ENCODE measurements around the gene DDX25. TPM values are rescaled to one million over a fixed set of nuclear protein-coding genes. Genes with fewer than 3 reads are reported as not detected.
"Not testable (repeated sequence)": the region's sequence is repeated elsewhere in the genome, so short reads cannot be mapped to it uniquely, and the experiment has no call there.

Gene DDX25
- total and polyA plus RNA-seq, 10 of the 15 experiments (the other 5 are each of a cell fraction or from before 2014, with no cell fraction given) = 0.05 TPM; not detected in 9

- H3K9me3 ChIP-seq (replicated peaks; ENCODE audit: control insufficient read depth, insufficient read depth, low read length); FAIRE-seq; POLR2A ChIA-PET; intact Hi-C loops (cut with micrococcal nuclease; ENCODE audit: unreplicated experiment); H3K4me3 ChIP-seq; DNase-seq (ENCODE audit: low read depth, low spot score); BruUV-seq (replicated peaks); CTCF ChIA-PET; H3K4me2 ChIP-seq (ENCODE audit: control insufficient read depth, insufficient read depth); H3K27me3 ChIP-seq (replicated peaks in 1 of 2; ENCODE audit: control insufficient read depth in 2 of 2, insufficient read depth in 2 of 2, low read length in 1 of 2); H3K9ac ChIP-seq (ENCODE audit: control insufficient read depth, insufficient read depth, low read length); H3K4me1 ChIP-seq (ENCODE audit: control insufficient read depth, insufficient read depth, low read length); SMC1A ChIA-PET (ENCODE audit: uncharacterized antibody, unreplicated experiment); H4K20me1 ChIP-seq (ENCODE audit: control insufficient read depth, insufficient read depth); H3K36me3 ChIP-seq (ENCODE audit: control insufficient read depth in 2 of 2, insufficient read depth in 2 of 2, low read length in 1 of 2); in situ Hi-C loops (cut with MboI); H3K27ac ChIP-seq (ENCODE audit: control insufficient read depth, insufficient read depth); H3K79me2 ChIP-seq (ENCODE audit: control insufficient read depth, insufficient read depth, low read length); RAD21 ChIA-PET (ENCODE audit: unreplicated experiment); ATAC-seq; H2AFZ ChIP-seq (ENCODE audit: control insufficient read depth, low read depth, low read length): not testable (repeated sequence)
- WGBS (ENCODE audit: insufficient coverage, insufficient replicate concordance, low lambda C conversion rate, missing lambda C conversion rate) = no CpG with 5 or more reads among the region's 33 CpGs
Measured at GRCh38 chr11:125862786-125863185, 41.5 kb upstream of the DDX25 start.

- H3K27ac ChIP-seq (ENCODE audit: control insufficient read depth, insufficient read depth); H3K79me2 ChIP-seq (ENCODE audit: control insufficient read depth, insufficient read depth, low read length); ATAC-seq; intact Hi-C loops (cut with micrococcal nuclease; ENCODE audit: unreplicated experiment); in situ Hi-C loops (cut with MboI); H3K9ac ChIP-seq (ENCODE audit: control insufficient read depth, insufficient read depth, low read length); DNase-seq (ENCODE audit: low read depth, low spot score); RAD21 ChIA-PET (ENCODE audit: unreplicated experiment); FAIRE-seq; H3K36me3 ChIP-seq (ENCODE audit: control insufficient read depth in 2 of 2, insufficient read depth in 2 of 2, low read length in 1 of 2); POLR2A ChIA-PET; H4K20me1 ChIP-seq (ENCODE audit: control insufficient read depth, insufficient read depth); BruUV-seq (replicated peaks); H3K27me3 ChIP-seq (replicated peaks in 1 of 2; ENCODE audit: control insufficient read depth in 2 of 2, insufficient read depth in 2 of 2, low read length in 1 of 2); SMC1A ChIA-PET (ENCODE audit: uncharacterized antibody, unreplicated experiment); H3K9me3 ChIP-seq (replicated peaks; ENCODE audit: control insufficient read depth, insufficient read depth, low read length); H3K4me1 ChIP-seq (ENCODE audit: control insufficient read depth, insufficient read depth, low read length); CTCF ChIA-PET; H3K4me2 ChIP-seq (ENCODE audit: control insufficient read depth, insufficient read depth); H3K4me3 ChIP-seq; H2AFZ ChIP-seq (ENCODE audit: control insufficient read depth, low read depth, low read length): not testable (repeated sequence)
- 75% methylated on average over 3 of the region's 4 CpGs for WGBS (ENCODE audit: insufficient coverage, insufficient replicate concordance, low lambda C conversion rate, missing lambda C conversion rate)
Measured at GRCh38 chr11:125865354-125865753, 39.0 kb upstream of the DDX25 start.

GRCh38 chr11:125869521-125869920 is 34.8 kb upstream of the DDX25 start:
- no peaks in the 10 kb centered on the region for H3K36me3 ChIP-seq (ENCODE audit: control insufficient read depth in 2 of 2, insufficient read depth in 2 of 2, low read length in 1 of 2)
- no peak overlapping the region for H3K4me3 ChIP-seq
- no peak overlapping the region for H3K4me2 ChIP-seq (ENCODE audit: control insufficient read depth, insufficient read depth)
- ATAC-seq = no peak
- no peak for DNase-seq (ENCODE audit: low read depth, low spot score)
- no peaks in the 10 kb centered on the region for H3K4me1 ChIP-seq (ENCODE audit: control insufficient read depth, insufficient read depth, low read length)
- CTCF ChIA-PET = no interaction called here
- BruUV-seq (replicated peaks) = no TSS peak
- no peaks in the 10 kb centered on the region; a peak in 1 of 4 replicates for H3K27me3 ChIP-seq (replicated peaks in 1 of 2; ENCODE audit: control insufficient read depth in 2 of 2, insufficient read depth in 2 of 2, low read length in 1 of 2)
- no peak for FAIRE-seq
- H4K20me1 ChIP-seq (ENCODE audit: control insufficient read depth, insufficient read depth) = no peaks in the 10 kb centered on the region
- RAD21 ChIA-PET (ENCODE audit: unreplicated experiment) = no interaction called here
- intact Hi-C loops (cut with micrococcal nuclease; ENCODE audit: unreplicated experiment) (no loop called here), in situ Hi-C loops (cut with MboI) (no loop called here)
- H3K9me3 ChIP-seq (replicated peaks; ENCODE audit: control insufficient read depth, insufficient read depth, low read length) = peaks cover 5% of the 10 kb centered on the region; the same call in 2 of the 3 replicates
- WGBS (ENCODE audit: insufficient coverage, insufficient replicate concordance, low lambda C conversion rate, missing lambda C conversion rate) = 69% methylated on average over 2 of the region's 2 CpGs
- H3K9ac ChIP-seq (ENCODE audit: control insufficient read depth, insufficient read depth, low read length) = no peak overlapping the region
- H2AFZ ChIP-seq (ENCODE audit: control insufficient read depth, low read depth, low read length) = no peak overlapping the region
- no peaks in the 10 kb centered on the region for H3K79me2 ChIP-seq (ENCODE audit: control insufficient read depth, insufficient read depth, low read length)
- POLR2A ChIA-PET = no interaction called here
- SMC1A ChIA-PET (ENCODE audit: uncharacterized antibody, unreplicated experiment) = no interaction called here
- no peak overlapping the region for H3K27ac ChIP-seq (ENCODE audit: control insufficient read depth, insufficient read depth)
- TF ChIP-seq POLR2A (IDR thresholded peaks at IDR 0.05; ENCODE audit: low read depth, low read length) (no peak), RELA (IDR thresholded peaks at IDR 0.05; ENCODE audit: borderline replicate concordance, partially characterized antibody) (no peak), CUX1 (IDR thresholded peaks at IDR 0.05; ENCODE audit: insufficient replicate concordance, low read depth, low read length) (no peak), BCL3 (IDR thresholded peaks at IDR 0.05; ENCODE audit: borderline replicate concordance, insufficient read depth, low read depth, low read length, poor library complexity, severe bottlenecking) (no peak)

Measured in GM12878 (cell line).